WTC11 (cell line): ENCODE measurements around the gene RNF214. TPM values are rescaled to one million over a fixed set of nuclear protein-coding genes. Genes with fewer than 3 reads are reported as not detected.

Experiments
- ATAC-seq: fragments of 200-7000 bp; cut with Tn5 transposase; 2 replicates; pipeline ENCODE4 v1.10.0; 2021; ENCODE audit warnings: mild to moderate bottlenecking, moderate library complexity
- CTCF ChIA-PET: fragments of 300-600 bp; sonication (Branson Sonifier 250); formaldehyde crosslinking; loops from one replicate; lab custom pipeline; 2021; ENCODE audit warnings: antibody characterized with exemption; lab: Charles Lee
- POLR2A ChIA-PET: fragments of 350-600 bp; sonication (Branson Sonifier 250); formaldehyde crosslinking; loops from one replicate; lab custom pipeline; 2021; ENCODE audit warnings: antibody characterized with exemption; lab: Charles Lee
- DNase-seq: peaks from one replicate; pipeline ENCODE4 v3.0.0; 2021; ENCODE audit warnings: low spot score
- H3K27ac Mint-ChIP-seq: 2 replicates; pipeline ENCODE4 v1.8.0; 2021; ENCODE audit warnings: mixed read lengths
- H3K27me3 Mint-ChIP-seq: 2 replicates; pipeline ENCODE4 v1.8.0; 2021; ENCODE audit warnings: low read depth, mild to moderate bottlenecking, moderate library complexity, mixed read lengths
- H3K36me3 Mint-ChIP-seq: 2 replicates; pipeline ENCODE4 v1.8.0; 2021; ENCODE audit warnings: mixed read lengths
- H3K4me1 Mint-ChIP-seq: 2 replicates; pipeline ENCODE4 v1.8.0; 2022; ENCODE audit warnings: mixed read lengths
- H3K4me3 Mint-ChIP-seq: 2 replicates; pipeline ENCODE4 v1.8.0; 2021; ENCODE audit warnings: mild to moderate bottlenecking, moderate library complexity, mixed read lengths
- H3K9me3 Mint-ChIP-seq: 2 replicates; pipeline ENCODE4 v1.8.0; 2021; ENCODE audit warnings: mixed read lengths
- ERG ChIP-seq: fragments of 250-450 bp; sonication (Bioruptor Pico); IDR thresholded peaks from 2 replicates; pipeline ENCODE4 v1.8.0; 2021; ENCODE audit warnings: mild to moderate bottlenecking
- GRHL2 ChIP-seq: fragments of 250-450 bp; sonication (Bioruptor Pico); IDR thresholded peaks from 2 replicates; pipeline ENCODE4 v1.8.0; 2022; ENCODE audit warnings: mild to moderate bottlenecking, moderate library complexity; ENCODE audit not compliant: insufficient replicate concordance, severe bottlenecking
- MYBL2 ChIP-seq: sonication (generic); formaldehyde crosslinking; IDR thresholded peaks from 2 replicates; pipeline ENCODE4 v1.8.1; 2023; ENCODE audit warnings: mild to moderate bottlenecking, moderate library complexity, missing genetic modification reagents
- NFATC4 ChIP-seq: fragments of 250-450 bp; sonication (Bioruptor Pico); IDR thresholded peaks from 2 replicates; pipeline ENCODE4 v1.9.0; 2021; ENCODE audit warnings: mild to moderate bottlenecking
- USF1 ChIP-seq: sonication (generic); formaldehyde crosslinking; IDR thresholded peaks from 2 replicates; pipeline ENCODE4 v1.8.0; 2022; ENCODE audit warnings: mild to moderate bottlenecking, missing genetic modification reagents
- ZBTB43 ChIP-seq: sonication (generic); formaldehyde crosslinking; IDR thresholded peaks from 2 replicates; pipeline ENCODE4 v1.8.1; 2023; ENCODE audit warnings: mild to moderate bottlenecking, missing genetic modification reagents
- ZNF219 ChIP-seq: sonication (generic); formaldehyde crosslinking; IDR thresholded peaks from 2 replicates; pipeline ENCODE4 v1.8.0; 2023; ENCODE audit warnings: missing genetic modification reagents, mild to moderate bottlenecking, borderline replicate concordance
- ZNF281 ChIP-seq: sonication (generic); formaldehyde crosslinking; IDR thresholded peaks from 2 replicates; pipeline ENCODE4 v1.8.0; 2023; ENCODE audit warnings: mild to moderate bottlenecking, missing genetic modification reagents
- ZNF512 ChIP-seq: sonication (generic); formaldehyde crosslinking; IDR thresholded peaks from 2 replicates; pipeline ENCODE4 v1.8.1; 2022; ENCODE audit warnings: missing genetic modification reagents, borderline replicate concordance
- ZNF532 ChIP-seq: fragments of 250-450 bp; sonication (Bioruptor Pico); IDR thresholded peaks from 2 replicates; pipeline ENCODE4 v1.9.0; 2021; ENCODE audit warnings: mild to moderate bottlenecking, borderline replicate concordance
- total RNA-seq: library from RNA; stranded (reverse); gene quantifications from 3 replicates; pipeline ENCODE4 v1.2.3, GENCODE V29; 2021
- TF ChIP-seq, protein P1 (sequence below): sonication (generic); formaldehyde crosslinking; IDR thresholded peaks from 2 replicates; pipeline ENCODE4 v1.8.1; 2023; ENCODE audit warnings: mild to moderate bottlenecking, missing genetic modification reagents
- TF ChIP-seq, protein P2 (sequence below): sonication (generic); formaldehyde crosslinking; IDR thresholded peaks from 2 replicates; pipeline ENCODE4 v1.8.0; 2023; ENCODE audit warnings: missing genetic modification reagents, mild to moderate bottlenecking, borderline replicate concordance
- TF ChIP-seq, protein P3 (sequence below): fragments of 200-600 bp; IDR thresholded peaks from 2 replicates; pipeline ENCODE4 v1.8.0; 2022; ENCODE audit warnings: antibody characterized with exemption
- TF ChIP-seq, protein P4 (sequence below): fragments of 250-450 bp; sonication (Bioruptor Pico); IDR thresholded peaks from 2 replicates; pipeline ENCODE4 v1.9.0; 2021; ENCODE audit warnings: mild to moderate bottlenecking

The RNF214 gene
- total RNA-seq, 1 experiment from 2014 or later: 35.4 TPM

DNA sequence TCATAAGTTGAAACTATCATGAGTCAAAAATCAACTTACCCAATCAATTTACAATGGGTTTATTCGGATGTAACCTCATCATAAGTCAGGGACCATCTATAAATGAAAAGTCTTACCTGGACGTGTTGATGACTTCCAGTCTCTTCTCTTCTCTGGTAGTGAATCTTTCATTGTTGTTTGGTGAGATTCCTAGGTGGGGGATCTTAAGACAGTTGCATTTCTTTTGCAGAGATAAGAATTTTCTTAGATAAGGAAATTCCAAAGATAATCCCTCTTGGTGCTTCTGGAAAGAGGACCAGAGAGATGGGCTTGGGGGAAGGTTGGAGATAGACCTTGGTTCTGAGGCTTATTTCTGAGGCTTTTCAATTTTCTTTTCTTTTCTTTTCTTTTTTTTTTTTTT is 37.4 kb downstream of the RNF214 start:
- ChIA-PET POLR2A (no interaction called here), CTCF (no interaction called here)
- 0 out of 2 replicates have a peak, but pooled peaks cover 6% of the 10 kb centered on the region for H3K4me1 Mint-ChIP-seq
- peaks cover 10% of the 10 kb centered on the region; the same call in 1 of the 2 replicates for H3K27me3 Mint-ChIP-seq
- no peaks in the 10 kb centered on the region for H3K9me3 Mint-ChIP-seq
- no peak for ATAC-seq
- no peak overlapping the region for H3K4me3 Mint-ChIP-seq
- H3K27ac Mint-ChIP-seq: no peak overlapping the region
- no peak for DNase-seq
- H3K36me3 Mint-ChIP-seq: peaks cover 15% of the 10 kb centered on the region
- no peak for TF ChIP-seq ERG
- TF ChIP-seq, protein P1, sequence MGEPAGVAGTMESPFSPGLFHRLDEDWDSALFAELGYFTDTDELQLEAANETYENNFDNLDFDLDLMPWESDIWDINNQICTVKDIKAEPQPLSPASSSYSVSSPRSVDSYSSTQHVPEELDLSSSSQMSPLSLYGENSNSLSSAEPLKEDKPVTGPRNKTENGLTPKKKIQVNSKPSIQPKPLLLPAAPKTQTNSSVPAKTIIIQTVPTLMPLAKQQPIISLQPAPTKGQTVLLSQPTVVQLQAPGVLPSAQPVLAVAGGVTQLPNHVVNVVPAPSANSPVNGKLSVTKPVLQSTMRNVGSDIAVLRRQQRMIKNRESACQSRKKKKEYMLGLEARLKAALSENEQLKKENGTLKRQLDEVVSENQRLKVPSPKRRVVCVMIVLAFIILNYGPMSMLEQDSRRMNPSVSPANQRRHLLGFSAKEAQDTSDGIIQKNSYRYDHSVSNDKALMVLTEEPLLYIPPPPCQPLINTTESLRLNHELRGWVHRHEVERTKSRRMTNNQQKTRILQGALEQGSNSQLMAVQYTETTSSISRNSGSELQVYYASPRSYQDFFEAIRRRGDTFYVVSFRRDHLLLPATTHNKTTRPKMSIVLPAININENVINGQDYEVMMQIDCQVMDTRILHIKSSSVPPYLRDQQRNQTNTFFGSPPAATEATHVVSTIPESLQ (CRISPR knock-in tag): no peak
- no peak for TF ChIP-seq ZNF512 (CRISPR knock-in tag)
- no peak for TF ChIP-seq MYBL2 (CRISPR knock-in tag)
- TF ChIP-seq ZNF532 (CRISPR knock-in tag): no peak
- no peak for TF ChIP-seq ZNF281 (CRISPR knock-in tag)
- TF ChIP-seq NFATC4: no peak
- no peak for TF ChIP-seq ZNF219 (CRISPR knock-in tag)
- no peak for TF ChIP-seq GRHL2
- TF ChIP-seq, protein P2, sequence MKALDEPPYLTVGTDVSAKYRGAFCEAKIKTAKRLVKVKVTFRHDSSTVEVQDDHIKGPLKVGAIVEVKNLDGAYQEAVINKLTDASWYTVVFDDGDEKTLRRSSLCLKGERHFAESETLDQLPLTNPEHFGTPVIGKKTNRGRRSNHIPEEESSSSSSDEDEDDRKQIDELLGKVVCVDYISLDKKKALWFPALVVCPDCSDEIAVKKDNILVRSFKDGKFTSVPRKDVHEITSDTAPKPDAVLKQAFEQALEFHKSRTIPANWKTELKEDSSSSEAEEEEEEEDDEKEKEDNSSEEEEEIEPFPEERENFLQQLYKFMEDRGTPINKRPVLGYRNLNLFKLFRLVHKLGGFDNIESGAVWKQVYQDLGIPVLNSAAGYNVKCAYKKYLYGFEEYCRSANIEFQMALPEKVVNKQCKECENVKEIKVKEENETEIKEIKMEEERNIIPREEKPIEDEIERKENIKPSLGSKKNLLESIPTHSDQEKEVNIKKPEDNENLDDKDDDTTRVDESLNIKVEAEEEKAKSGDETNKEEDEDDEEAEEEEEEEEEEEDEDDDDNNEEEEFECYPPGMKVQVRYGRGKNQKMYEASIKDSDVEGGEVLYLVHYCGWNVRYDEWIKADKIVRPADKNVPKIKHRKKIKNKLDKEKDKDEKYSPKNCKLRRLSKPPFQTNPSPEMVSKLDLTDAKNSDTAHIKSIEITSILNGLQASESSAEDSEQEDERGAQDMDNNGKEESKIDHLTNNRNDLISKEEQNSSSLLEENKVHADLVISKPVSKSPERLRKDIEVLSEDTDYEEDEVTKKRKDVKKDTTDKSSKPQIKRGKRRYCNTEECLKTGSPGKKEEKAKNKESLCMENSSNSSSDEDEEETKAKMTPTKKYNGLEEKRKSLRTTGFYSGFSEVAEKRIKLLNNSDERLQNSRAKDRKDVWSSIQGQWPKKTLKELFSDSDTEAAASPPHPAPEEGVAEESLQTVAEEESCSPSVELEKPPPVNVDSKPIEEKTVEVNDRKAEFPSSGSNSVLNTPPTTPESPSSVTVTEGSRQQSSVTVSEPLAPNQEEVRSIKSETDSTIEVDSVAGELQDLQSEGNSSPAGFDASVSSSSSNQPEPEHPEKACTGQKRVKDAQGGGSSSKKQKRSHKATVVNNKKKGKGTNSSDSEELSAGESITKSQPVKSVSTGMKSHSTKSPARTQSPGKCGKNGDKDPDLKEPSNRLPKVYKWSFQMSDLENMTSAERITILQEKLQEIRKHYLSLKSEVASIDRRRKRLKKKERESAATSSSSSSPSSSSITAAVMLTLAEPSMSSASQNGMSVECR (CRISPR knock-in tag): no peak
- no peak for TF ChIP-seq ZBTB43 (CRISPR knock-in tag)
- TF ChIP-seq, protein P3, sequence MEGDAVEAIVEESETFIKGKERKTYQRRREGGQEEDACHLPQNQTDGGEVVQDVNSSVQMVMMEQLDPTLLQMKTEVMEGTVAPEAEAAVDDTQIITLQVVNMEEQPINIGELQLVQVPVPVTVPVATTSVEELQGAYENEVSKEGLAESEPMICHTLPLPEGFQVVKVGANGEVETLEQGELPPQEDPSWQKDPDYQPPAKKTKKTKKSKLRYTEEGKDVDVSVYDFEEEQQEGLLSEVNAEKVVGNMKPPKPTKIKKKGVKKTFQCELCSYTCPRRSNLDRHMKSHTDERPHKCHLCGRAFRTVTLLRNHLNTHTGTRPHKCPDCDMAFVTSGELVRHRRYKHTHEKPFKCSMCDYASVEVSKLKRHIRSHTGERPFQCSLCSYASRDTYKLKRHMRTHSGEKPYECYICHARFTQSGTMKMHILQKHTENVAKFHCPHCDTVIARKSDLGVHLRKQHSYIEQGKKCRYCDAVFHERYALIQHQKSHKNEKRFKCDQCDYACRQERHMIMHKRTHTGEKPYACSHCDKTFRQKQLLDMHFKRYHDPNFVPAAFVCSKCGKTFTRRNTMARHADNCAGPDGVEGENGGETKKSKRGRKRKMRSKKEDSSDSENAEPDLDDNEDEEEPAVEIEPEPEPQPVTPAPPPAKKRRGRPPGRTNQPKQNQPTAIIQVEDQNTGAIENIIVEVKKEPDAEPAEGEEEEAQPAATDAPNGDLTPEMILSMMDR: no peak
- no peak for TF ChIP-seq USF1 (CRISPR knock-in tag)
- TF ChIP-seq, protein P4, sequence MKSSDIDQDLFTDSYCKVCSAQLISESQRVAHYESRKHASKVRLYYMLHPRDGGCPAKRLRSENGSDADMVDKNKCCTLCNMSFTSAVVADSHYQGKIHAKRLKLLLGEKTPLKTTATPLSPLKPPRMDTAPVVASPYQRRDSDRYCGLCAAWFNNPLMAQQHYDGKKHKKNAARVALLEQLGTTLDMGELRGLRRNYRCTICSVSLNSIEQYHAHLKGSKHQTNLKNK: no peak
- TF ChIP-seq, all 79 proteins: peak for 0
